Heart right ventricle (tissue), 16 donors: ENCODE data around the gene MBNL3. TPM values are rescaled to one million over a fixed set of nuclear protein-coding genes. Genes with fewer than 3 reads are reported as not detected.

ENCODE experiments used
- ATAC-seq, 8 donors: fragments of 200-7000 bp; cut with Tn5 transposase; one replicate each; pipeline ENCODE4 v1.9.1; 2020; ENCODE audit warnings: mild to moderate bottlenecking in 8 of 8, moderate library complexity in 8 of 8, moderate number of reproducible peaks in 1 of 8
- DNase-seq, 2 donors: peaks; one replicate each; pipeline ENCODE4 v3.0.0-alpha.2; 2020
- H3K27ac ChIP-seq, 10 donors: fragments of 200-600 bp; sonication (generic) in 2 of 10; one replicate each; pipeline versions ENCODE4 v1.5.0 to v1.8.0; 2020 to 2022; ENCODE audit warnings: mild to moderate bottlenecking in 3 of 10
- H3K27me3 ChIP-seq, 7 donors: fragments of 200-600 bp; one replicate each; pipeline ENCODE4 v1.8.0; 2021 to 2022; ENCODE audit warnings: mild to moderate bottlenecking in 2 of 7
- H3K36me3 ChIP-seq, 9 donors: fragments of 200-600 bp; sonication (generic) in 1 of 9; one replicate each; pipeline versions ENCODE4 v1.5.0 to v1.8.0; 2020 to 2022; ENCODE audit warnings: mild to moderate bottlenecking in 2 of 9
- H3K4me1 ChIP-seq, 9 donors: fragments of 200-600 bp; sonication (generic) in 1 of 9; one replicate each; pipeline versions ENCODE4 v1.5.0 to v1.8.0; 2020 to 2022; ENCODE audit warnings: mild to moderate bottlenecking in 4 of 9
- H3K4me3 ChIP-seq, 10 donors: fragments of 200-600 bp; sonication (generic) in 2 of 10; one replicate each; pipeline versions ENCODE4 v1.5.0 to v1.8.0; 2020 to 2022; ENCODE audit warnings: mild to moderate bottlenecking in 7 of 10, moderate library complexity in 2 of 10
- H3K9me3 ChIP-seq, 11 donors: fragments of 200-600 bp in 10 of 11; sonication (generic) in 2 of 11; one replicate each; pipeline versions ENCODE4 v1.5.0 to v1.8.0; 2013 to 2022; ENCODE audit warnings: mild to moderate bottlenecking in 2 of 11, control low read depth in 1 of 11, moderate library complexity in 1 of 11
- CTCF ChIP-seq, 9 donors: fragments of 200-600 bp; sonication (generic) in 2 of 9; IDR thresholded peaks; one replicate each; pipeline versions ENCODE4 v1.5.0 to v1.8.0; 2021 to 2022; ENCODE audit warnings: antibody characterized with exemption in 9 of 9, mild to moderate bottlenecking in 5 of 9, moderate library complexity in 1 of 9
- whole genome bisulfite sequencing, 2 donors: extraction: QIAGEN DNeasy Blood & Tissue Kit; methylation state at CpG; one replicate each; pipeline ENCODE4 v1.1.7; 2013; ENCODE audit warnings: inconsistent platforms in 1 of 2; 5-methylcytosine and 5-hydroxymethylcytosine counted together
- intact Hi-C, 10 donors: fragments of 100-400 bp; cut with DNase I; formaldehyde crosslinking; loops; one replicate each; pipeline versions ENCODE4 v1.11.1 to v1.14.2; 2022
- polyA plus RNA-seq, 2 donors: library from polyadenylated mRNA; stranded (reverse); fragments of 200-250 nt; gene quantifications; one replicate each; pipeline ENCODE4 v1.2.3, GENCODE V29; 2013
- total RNA-seq, 10 donors: library from RNA; stranded (reverse); fragmentation: NEBNext Ultra II Directional in 3 of 10; extraction: Animal tissue kit (Norgen Biotek cat#: 25700) in 3 of 10; gene quantifications; one replicate each; pipeline versions ENCODE4 v1.2.1 to v1.2.4, GENCODE V29; 2021 to 2023
- donor health status: Arrhythmogenic right ventricular cardiomyopathy.
- donor health status: ischemic (EF 13 %, LVEDD 7.1; RV severe dilation, severe dysfunction).
- donor health status: healthy with polysubstance abuse.
- donor health status: DM: no; HTN: yes; CAD: no.
- donor health status: DM: no; HTN: no; CAD: no.
- donor health status: ischemic (EF 25% LVEDD 6.9; RV normal size, moderate dysfunction).
- donor health status: ischemic (EF 25% LVEDD 5.7; RV mildly dilated, moderate dysfunction).
- donor health status: healthy.
- donor health status: DM: yes; HTN: yes; CAD: no.
- donor health status: Ischemic cardiomyopathy.
- donor health status: ischemic (EF 35%, LVEDD 5.7; RV mildly dilated, moderate dysfunction).
- donor health status: nonischemic (EF 11% LVEDD 7.7; RV severe dilation, severe dysfunction).
- donor health status: DM: yes; HTN: yes; CAD: no.
- donor health status: PGD.
- donor health status: ischemic (EF 29% LVEDD 5.4; RV normal size, mild dysfunction).
- donor health status: nonischemic (EF 23%, LVEDD 6.1; RV moderate dilation, normal function).

Gene MBNL3
- total and polyA plus RNA-seq, 12 donors = 0.51 to 41.9 (median 5.6) TPM

- no peak for TF ChIP-seq CTCF (IDR thresholded peaks at IDR 0.05)
- ATAC-seq (peak in 1 of 8 donors; percentile 58), DNase-seq (no peak)
- peaks cover 0 to 8% (median 0%) of the 10 kb centered on the region in 9 donors for H3K4me1 ChIP-seq
- H3K4me3 ChIP-seq = no peak overlapping the region
- H3K9me3 ChIP-seq = peaks cover 0 to 12% (median 0%) of the 10 kb centered on the region in 11 donors
- H3K27me3 ChIP-seq = peaks cover 0 to 27% (median 0%) of the 10 kb centered on the region in 7 donors
- intact Hi-C loops = no loop called here
- WGBS, 2 donors = 72 to 73% methylated on average over 2 of the region's 2 CpGs
- H3K36me3 ChIP-seq = no peaks in the 10 kb centered on the region
- H3K27ac ChIP-seq = no peak overlapping the region
Observed at GRCh38 chrX:132442691-132443090, 46.1 kb downstream of the MBNL3 start.

DNA sequence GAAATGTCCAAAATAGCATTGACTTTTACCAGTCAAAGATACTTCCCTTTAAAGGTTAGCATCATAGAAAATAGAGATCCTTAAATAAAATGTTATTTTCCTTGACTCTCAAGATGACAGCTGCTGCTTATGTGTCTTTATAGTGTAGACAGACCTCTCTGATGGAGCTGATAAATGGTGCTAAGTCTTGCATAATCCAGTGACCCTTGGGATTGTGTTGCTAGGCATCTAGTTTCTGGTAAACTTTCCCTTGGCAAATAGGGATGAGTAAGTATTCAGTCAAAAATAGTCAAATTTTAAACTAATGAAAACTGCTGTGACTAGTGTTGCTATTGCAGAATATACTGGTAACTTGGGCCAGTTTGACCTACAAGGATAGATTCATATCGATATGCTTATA is 53.6 kb downstream of the MBNL3 start:
- intact Hi-C loops = no loop called here
- Histone ChIP-seq H3K27ac (no peak overlapping the region), H3K4me3 (no peak overlapping the region), H3K4me1 (no peaks in the 10 kb centered on the region), H3K36me3 (no peaks in the 10 kb centered on the region), H3K9me3 (no peaks in the 10 kb centered on the region), H3K27me3 (peaks cover 0 to 52% (median 0%) of the 10 kb centered on the region in 7 donors)
- ATAC-seq = peak in 1 of 8 donors; percentile 53
- no peak for TF ChIP-seq CTCF (IDR thresholded peaks at IDR 0.05)
- DNase-seq = no peak
- 86% methylated on average over 1 of the region's 1 CpG for WGBS, 2 donors

GRCh38 chrX:132433551-132433950 is 55.3 kb downstream of the MBNL3 start:
- Histone ChIP-seq H3K36me3 (no peaks in the 10 kb centered on the region), H3K27me3 (peaks cover 0 to 49% (median 0%) of the 10 kb centered on the region in 7 donors), H3K4me3 (no peak overlapping the region), H3K27ac (no peak overlapping the region), H3K4me1 (no peaks in the 10 kb centered on the region), H3K9me3 (no peaks in the 10 kb centered on the region)
- TF ChIP-seq CTCF (IDR thresholded peaks at IDR 0.05) = no peak
- DNase-seq (no peak), ATAC-seq (no peak)
- intact Hi-C loops = no loop called here
- 88 to 90% methylated on average over 6 of the region's 6 CpGs for WGBS, 2 donors

GRCh38 chrX:132433001-132433400 is 55.8 kb downstream of the MBNL3 start:
- whole genome bisulfite sequencing, 2 donors = 78 to 88% methylated on average over 2 of the region's 2 CpGs
- Histone ChIP-seq H3K36me3 (no peaks in the 10 kb centered on the region), H3K4me3 (no peak overlapping the region), H3K27me3 (peaks cover 0 to 49% (median 0%) of the 10 kb centered on the region in 7 donors), H3K27ac (no peak overlapping the region), H3K4me1 (no peaks in the 10 kb centered on the region), H3K9me3 (no peaks in the 10 kb centered on the region)
- ATAC-seq (no peak), DNase-seq (no peak)
- no peak for TF ChIP-seq CTCF (IDR thresholded peaks at IDR 0.05)
- intact Hi-C loops = no loop called here
